ENCODE measurements around the gene GSDMA. TPM values are rescaled to one million over a fixed set of nuclear protein-coding genes. Genes with fewer than 3 reads are reported as not detected.

GSDMA gene
- total RNA-seq, 1 donor from 2014 or later, result not detected

DNA sequence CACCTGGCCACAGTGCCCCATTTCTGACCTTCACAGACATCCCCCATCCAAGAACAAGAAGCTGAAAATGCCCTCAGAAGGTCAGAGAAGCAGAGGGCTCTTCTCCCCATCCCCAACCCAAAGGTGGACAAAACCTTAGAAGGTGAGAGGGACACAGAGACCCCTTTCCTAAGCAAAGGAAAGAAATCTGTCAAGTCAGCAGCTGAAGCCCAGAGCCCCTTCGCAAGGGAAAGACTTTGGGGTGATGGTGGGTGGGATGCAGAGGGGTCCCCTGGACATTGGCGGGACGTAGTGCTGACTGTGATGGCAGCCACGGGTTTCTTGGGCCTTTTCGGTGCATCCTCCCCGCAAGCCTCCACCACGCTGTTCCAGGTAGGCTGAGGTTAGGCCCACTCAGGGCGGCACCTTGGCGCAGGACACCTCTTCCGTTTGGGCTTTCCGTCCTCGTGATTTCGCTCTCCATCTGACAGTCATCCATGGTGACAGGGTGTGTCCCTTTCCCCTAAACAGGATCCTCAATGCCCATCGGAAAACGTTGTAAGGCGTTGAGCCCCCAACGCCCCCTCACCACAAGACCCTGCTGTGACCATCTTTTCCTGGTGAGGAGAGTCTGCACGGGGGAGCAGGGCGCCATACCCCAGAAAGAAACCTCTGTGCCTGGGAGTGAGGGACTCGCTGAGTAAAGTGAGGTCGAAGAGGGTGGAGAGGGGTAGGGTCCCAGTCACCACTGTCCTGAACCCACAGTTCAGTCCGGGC lies 10.7 kb upstream of the GSDMA start:
- ChIA-PET CTCF (no interaction called here), POLR2A (interaction anchor here (0.7 to 3.3 kb wide), 3 partner anchors 28 to 197 kb away, joined by 4 to 29 read pairs (median 4); partner anchors contain the start of gene PSMD3)
- Mint-ChIP-seq H3K9me3 (no peaks in the 10 kb centered on the region), H3K27me3 (no peaks in the 10 kb centered on the region), H3K36me3 (ENCODE audit: low read depth) (no peaks in the 10 kb centered on the region), H3K4me3 (peak overlapping the region; percentile 73), H3K4me1 (peaks cover 33% of the 10 kb centered on the region), H3K27ac (peak overlapping the region; percentile 41)
- no peak for DNase-seq
- intact Hi-C loops (cut with micrococcal nuclease), result loop anchor here (1.0 to 5.0 kb wide), 4 partner anchors 147 to 267 kb away; partner anchors contain the start of genes MIEN1, PGAP3 and WIPF2
- TF ChIP-seq, protein P1, sequence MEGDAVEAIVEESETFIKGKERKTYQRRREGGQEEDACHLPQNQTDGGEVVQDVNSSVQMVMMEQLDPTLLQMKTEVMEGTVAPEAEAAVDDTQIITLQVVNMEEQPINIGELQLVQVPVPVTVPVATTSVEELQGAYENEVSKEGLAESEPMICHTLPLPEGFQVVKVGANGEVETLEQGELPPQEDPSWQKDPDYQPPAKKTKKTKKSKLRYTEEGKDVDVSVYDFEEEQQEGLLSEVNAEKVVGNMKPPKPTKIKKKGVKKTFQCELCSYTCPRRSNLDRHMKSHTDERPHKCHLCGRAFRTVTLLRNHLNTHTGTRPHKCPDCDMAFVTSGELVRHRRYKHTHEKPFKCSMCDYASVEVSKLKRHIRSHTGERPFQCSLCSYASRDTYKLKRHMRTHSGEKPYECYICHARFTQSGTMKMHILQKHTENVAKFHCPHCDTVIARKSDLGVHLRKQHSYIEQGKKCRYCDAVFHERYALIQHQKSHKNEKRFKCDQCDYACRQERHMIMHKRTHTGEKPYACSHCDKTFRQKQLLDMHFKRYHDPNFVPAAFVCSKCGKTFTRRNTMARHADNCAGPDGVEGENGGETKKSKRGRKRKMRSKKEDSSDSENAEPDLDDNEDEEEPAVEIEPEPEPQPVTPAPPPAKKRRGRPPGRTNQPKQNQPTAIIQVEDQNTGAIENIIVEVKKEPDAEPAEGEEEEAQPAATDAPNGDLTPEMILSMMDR (IDR thresholded peaks at IDR 0.05), result no peak
- ATAC-seq (ENCODE audit: low read depth), result no peak

DNA sequence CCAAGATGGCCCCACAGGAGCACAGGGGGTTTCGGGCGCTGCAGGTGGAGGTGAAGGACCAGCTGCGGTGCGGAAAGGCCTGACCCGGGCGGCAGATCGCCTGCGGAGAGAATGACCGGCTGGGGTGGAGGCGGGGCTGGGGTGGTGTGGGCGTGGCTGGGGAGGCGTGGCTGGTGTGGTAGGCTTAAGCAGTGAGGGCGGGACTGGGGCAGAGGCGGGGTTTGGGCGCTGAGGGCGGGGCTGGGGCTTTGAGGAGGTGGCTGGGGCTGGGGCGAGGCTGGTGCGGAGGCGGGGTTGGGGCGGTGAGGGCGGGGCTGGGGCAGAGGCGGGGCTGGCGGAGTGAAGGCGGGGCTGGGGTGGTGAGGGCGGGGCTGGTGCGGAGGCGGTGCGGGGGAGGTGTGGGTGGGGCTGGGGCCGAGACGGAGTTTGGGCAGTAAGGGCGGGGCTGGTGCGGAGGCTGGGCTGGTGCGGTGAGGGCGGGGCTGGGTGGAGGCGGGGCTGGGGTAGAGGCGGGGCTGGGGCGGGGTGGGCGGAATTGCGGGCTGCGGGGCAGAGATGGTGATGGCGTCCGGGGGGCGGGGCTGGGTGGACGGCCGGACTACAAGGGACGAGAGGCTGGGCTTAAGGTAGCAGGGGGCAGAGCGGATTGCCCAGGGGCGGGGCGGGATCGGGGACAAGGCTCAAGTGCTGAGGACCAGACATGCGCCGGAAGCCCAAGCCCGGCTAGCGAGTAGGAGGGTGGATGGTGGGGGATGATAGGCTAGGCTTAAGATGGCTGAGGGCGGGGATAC lies 9.9 kb upstream of the GSDMA start:
- peak; percentile 85 for ATAC-seq (ENCODE audit: low read depth)

DNA sequence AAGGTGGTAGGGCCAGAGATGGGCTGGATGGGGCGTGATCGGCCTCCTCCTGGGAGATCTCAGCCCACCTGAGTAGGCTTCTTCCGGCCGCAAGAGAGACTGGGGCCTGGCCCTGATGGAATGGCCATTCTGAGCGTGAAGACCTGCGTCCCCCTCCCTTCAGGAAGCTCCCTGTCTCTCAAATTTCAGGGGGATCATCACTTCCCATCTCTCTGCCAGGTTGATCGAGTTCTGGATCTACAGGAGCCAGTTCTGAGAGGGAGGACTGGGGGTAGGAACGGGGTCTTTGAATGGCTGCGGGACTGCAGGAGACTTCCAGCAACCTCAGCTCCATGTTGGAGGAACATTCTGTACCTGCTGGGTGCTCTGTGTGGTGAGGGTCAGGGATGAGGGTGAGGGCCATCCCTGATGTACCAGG lies 9.3 kb upstream of the GSDMA start:
- no peaks in the 10 kb centered on the region for H3K27me3 Mint-ChIP-seq
- intact Hi-C loops (cut with micrococcal nuclease), result loop anchor here (1.0 to 5.0 kb wide), 7 partner anchors 26 to 316 kb away; partner anchors contain the start of genes CASC3, LRRC3C, ORMDL3 and PGAP3
- no peaks in the 10 kb centered on the region for H3K9me3 Mint-ChIP-seq
- DNase-seq, result no peak
- H3K27ac Mint-ChIP-seq, result peak overlapping the region; percentile 83
- peaks cover 23% of the 10 kb centered on the region for H3K4me1 Mint-ChIP-seq
- ATAC-seq (ENCODE audit: low read depth), result no peak
- peak overlapping the region; percentile 85 for H3K4me3 Mint-ChIP-seq
- ChIA-PET POLR2A (interaction anchor here (1.4 to 3.3 kb wide), 3 partner anchors 26 to 81 kb away, joined by 4 to 29 read pairs (median 4); partner anchors contain the start of genes LRRC3C, ORMDL3 and PSMD3), CTCF (no interaction called here)
- no peaks in the 10 kb centered on the region for H3K36me3 Mint-ChIP-seq (ENCODE audit: low read depth)
- TF ChIP-seq, protein P1 (IDR thresholded peaks at IDR 0.05), result no peak

More for the DNA sequence above, 9.9 kb upstream of the GSDMA start:
- Mint-ChIP-seq H3K9me3 (no peaks in the 10 kb centered on the region), H3K27ac (peak overlapping the region; percentile 83), H3K36me3 (ENCODE audit: low read depth) (no peaks in the 10 kb centered on the region), H3K4me3 (peak overlapping the region; percentile 85), H3K27me3 (no peaks in the 10 kb centered on the region), H3K4me1 (peaks cover 29% of the 10 kb centered on the region)
- ChIA-PET CTCF (no interaction called here), POLR2A (interaction anchor here (0.7 to 3.3 kb wide), 4 partner anchors 26 to 198 kb away, joined by 4 to 29 read pairs (median 4); partner anchors contain the start of genes LRRC3C, ORMDL3 and PSMD3)
- intact Hi-C loops (cut with micrococcal nuclease), result loop anchor here (1.0 to 5.0 kb wide), 9 partner anchors 26 to 316 kb away; partner anchors contain the start of genes CASC3, LRRC3C, MIEN1 and ORMDL3
- TF ChIP-seq, protein P1 (IDR thresholded peaks at IDR 0.05), result no peak
- DNase-seq, result peak; percentile 88

DNA sequence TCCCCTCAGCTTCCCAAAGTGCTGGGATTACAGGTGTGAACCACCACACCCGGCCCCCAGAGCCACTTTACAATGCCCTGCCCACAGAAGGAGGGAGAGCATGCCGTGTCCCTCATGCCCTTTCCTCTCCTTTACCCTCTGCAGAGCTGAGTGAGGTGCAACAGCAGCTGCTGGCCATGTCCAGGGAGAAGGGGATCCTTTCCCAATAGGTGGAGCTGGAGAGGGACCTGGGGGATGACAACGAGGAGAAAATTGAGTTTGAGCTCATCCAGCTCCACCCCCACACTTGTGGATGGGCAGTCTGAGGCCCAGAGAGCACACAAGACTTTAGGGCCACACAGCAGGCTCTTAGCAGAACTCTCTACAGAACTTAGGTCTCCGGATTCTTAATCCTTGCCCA lies 7.9 kb upstream of the GSDMA start:
- H3K36me3 Mint-ChIP-seq (ENCODE audit: low read depth), result no peaks in the 10 kb centered on the region
- no peak for ATAC-seq (ENCODE audit: low read depth)
- DNase-seq, result no peak
- ChIA-PET POLR2A (interaction anchor here (0.5 to 3.3 kb wide), 3 partner anchors 26 to 184 kb away, joined by 3 to 29 read pairs (median 5); partner anchors contain the start of gene PSMD3), CTCF (interaction anchor here (1.4 kb wide), 2 partner anchors 25 to 333 kb away, joined by 4 read pairs; partner anchors contain the start of gene PSMD3)
- TF ChIP-seq, protein P1 (IDR thresholded peaks at IDR 0.05), result no peak
- H3K4me1 Mint-ChIP-seq, result peaks cover 21% of the 10 kb centered on the region
- intact Hi-C loops (cut with micrococcal nuclease), result loop anchor here (5.0 kb wide), 1 partner anchor 268 kb away; the partner anchor contains the start of gene PGAP3
- no peaks in the 10 kb centered on the region for H3K27me3 Mint-ChIP-seq
- H3K27ac Mint-ChIP-seq, result peak overlapping the region; percentile 53
- H3K4me3 Mint-ChIP-seq, result no peak overlapping the region
- no peaks in the 10 kb centered on the region for H3K9me3 Mint-ChIP-seq

Measured in activated B cell treated with CpG ODN at 0.5 μM for 24 hours (primary cell).